Astrocyte (in vitro differentiated cells and primary cell): ENCODE measurements around the gene NDOR1. TPM values are rescaled to one million over a fixed set of nuclear protein-coding genes. Genes with fewer than 3 reads are reported as not detected.

Experiments used
- DNase-seq: peaks from one replicate; pipeline ENCODE4 v3.0.0-alpha.2; 2010; ENCODE audit warnings: low read depth
- FAIRE-seq: peaks from 2 replicates; lab custom pipeline; 2011; peaks lifted over from hg19 to GRCh38; lab: Jason Lieb, UNC
- H2AFZ ChIP-seq: 2 replicates; pipeline ENCODE4 v1.6.0; 2012; ENCODE audit warnings: low read depth, low read length, inconsistent platforms
- H3K27ac ChIP-seq: 2 replicates; pipeline ENCODE4 v1.5.1; 2011; ENCODE audit warnings: low read depth, low read length, inconsistent platforms
- H3K27me3 ChIP-seq: 2 replicates; pipeline ENCODE4 v1.6.0; 2011; ENCODE audit warnings: low read length, inconsistent platforms; ENCODE audit not compliant: insufficient read depth
- H3K36me3 ChIP-seq: 2 replicates; pipeline ENCODE4 v1.5.1; 2011; ENCODE audit warnings: low read length, inconsistent platforms; ENCODE audit not compliant: insufficient read depth
- H3K4me1 ChIP-seq: 2 replicates; pipeline ENCODE4 v1.5.1; 2011; ENCODE audit warnings: low read length, inconsistent platforms; ENCODE audit not compliant: insufficient read depth
- H3K4me2 ChIP-seq: 2 replicates; pipeline ENCODE4 v1.6.0; 2012; ENCODE audit warnings: low read length, inconsistent platforms
- H3K4me3 ChIP-seq: 2 replicates; pipeline ENCODE4 v1.5.1; 2011; ENCODE audit warnings: low read depth, mild to moderate bottlenecking, low read length, inconsistent platforms; ENCODE audit not compliant: insufficient read depth
- H3K79me2 ChIP-seq: 2 replicates; pipeline ENCODE4 v1.6.0; 2012; ENCODE audit warnings: mild to moderate bottlenecking, low read length, inconsistent platforms; ENCODE audit not compliant: insufficient read depth
- H3K9ac ChIP-seq: 2 replicates; pipeline ENCODE4 v1.6.0; 2012; ENCODE audit warnings: mild to moderate bottlenecking, low read length, inconsistent platforms
- H3K9me3 ChIP-seq: 2 replicates; pipeline ENCODE4 v1.5.1; 2012; ENCODE audit warnings: low read depth, mild to moderate bottlenecking, low read length, inconsistent platforms; ENCODE audit not compliant: insufficient read depth
- H4K20me1 ChIP-seq: 2 replicates; pipeline ENCODE4 v1.6.0; 2012; ENCODE audit warnings: low read length, inconsistent platforms; ENCODE audit not compliant: insufficient read depth
- H3K27ac Mint-ChIP-seq: one replicate; pipeline ENCODE4 v1.8.0; 2021; ENCODE audit warnings: mild to moderate bottlenecking, mixed read lengths; ENCODE audit not compliant: unreplicated experiment
- H3K27me3 Mint-ChIP-seq: one replicate; pipeline ENCODE4 v1.8.0; 2021; ENCODE audit warnings: low read depth, mixed read lengths; ENCODE audit not compliant: unreplicated experiment
- H3K36me3 Mint-ChIP-seq: one replicate; pipeline ENCODE4 v1.8.0; 2021; ENCODE audit warnings: low read depth, mixed read lengths; ENCODE audit not compliant: unreplicated experiment
- H3K4me1 Mint-ChIP-seq: one replicate; pipeline ENCODE4 v1.8.0; 2021; ENCODE audit warnings: low read depth, mixed read lengths; ENCODE audit not compliant: unreplicated experiment
- H3K4me3 Mint-ChIP-seq: one replicate; pipeline ENCODE4 v1.8.0; 2021; ENCODE audit warnings: mild to moderate bottlenecking, moderate library complexity, mixed read lengths; ENCODE audit not compliant: unreplicated experiment
- H3K9me3 Mint-ChIP-seq: one replicate; pipeline ENCODE4 v1.8.0; 2021; ENCODE audit warnings: mild to moderate bottlenecking, mixed read lengths; ENCODE audit not compliant: unreplicated experiment
- CTCF ChIP-seq: IDR thresholded peaks from 2 replicates; pipeline ENCODE4 v1.5.1; 2011; ENCODE audit warnings: low read depth, mild to moderate bottlenecking, inconsistent platforms, low read length, moderate library complexity; ENCODE audit not compliant: insufficient read depth
- EZH2 ChIP-seq: IDR thresholded peaks from 2 replicates; pipeline ENCODE4 v1.6.1; 2012; ENCODE audit warnings: mild to moderate bottlenecking, low read length, inconsistent platforms; ENCODE audit not compliant: insufficient read depth
- total RNA-seq: library from RNA; stranded (reverse); gene quantifications from 2 replicates; pipeline ENCODE4 v1.2.1, GENCODE V29; 2021

Gene NDOR1
- total RNA-seq, 1 donor from 2014 or later = 14.5 TPM

GRCh38 chr9:137157618-137158415 is 47.7 kb upstream of the NDOR1 start:
- Histone ChIP-seq H3K36me3 (no peaks in the 10 kb centered on the region), H3K4me2 (no peak overlapping the region), H3K9me3 (no peaks in the 10 kb centered on the region), H3K4me1 (peaks cover 4% of the 10 kb centered on the region), H3K27me3 (peaks cover 24% of the 10 kb centered on the region), H4K20me1 (no peaks in the 10 kb centered on the region), H3K79me2 (no peaks in the 10 kb centered on the region), H3K9ac (no peak overlapping the region), H3K4me3 (no peak overlapping the region), H2AFZ (no peak overlapping the region), H3K27ac (no peak overlapping the region)
- Mint-ChIP-seq H3K27ac (no peak overlapping the region), H3K4me1 (peaks cover 2% of the 10 kb centered on the region), H3K4me3 (no peak overlapping the region), H3K36me3 (no peaks in the 10 kb centered on the region), H3K27me3 (peaks cover 59% of the 10 kb centered on the region), H3K9me3 (no peaks in the 10 kb centered on the region)
- FAIRE-seq (no peak), DNase-seq (no peak)
- TF ChIP-seq EZH2 (no peak), CTCF (no peak)

GRCh38 chr9:137158625-137159024 is 46.9 kb upstream of the NDOR1 start:
- H3K79me2 ChIP-seq = no peaks in the 10 kb centered on the region
- no peaks in the 10 kb centered on the region for H3K9me3 ChIP-seq
- no peak overlapping the region for H3K4me3 Mint-ChIP-seq
- peaks cover 4% of the 10 kb centered on the region for H3K4me1 ChIP-seq
- H3K27ac Mint-ChIP-seq = no peak overlapping the region
- H3K4me1 Mint-ChIP-seq = peaks cover 2% of the 10 kb centered on the region
- FAIRE-seq (no peak), DNase-seq (no peak)
- no peak overlapping the region for H2AFZ ChIP-seq
- TF ChIP-seq EZH2 (no peak), CTCF (no peak)
- no peak overlapping the region for H3K9ac ChIP-seq
- no peaks in the 10 kb centered on the region for H3K36me3 ChIP-seq
- no peak overlapping the region for H3K27ac ChIP-seq
- H3K27me3 ChIP-seq = peaks cover 30% of the 10 kb centered on the region
- no peak overlapping the region for H3K4me2 ChIP-seq
- no peaks in the 10 kb centered on the region for H4K20me1 ChIP-seq
- no peaks in the 10 kb centered on the region for H3K36me3 Mint-ChIP-seq
- H3K27me3 Mint-ChIP-seq = peaks cover 65% of the 10 kb centered on the region
- H3K9me3 Mint-ChIP-seq = no peaks in the 10 kb centered on the region
- H3K4me3 ChIP-seq = no peak overlapping the region
